ENCODE data around the gene CD1C. TPM values are rescaled to one million over a fixed set of nuclear protein-coding genes. Genes with fewer than 3 reads are reported as not detected.

CD1C gene
- total and polyA plus RNA-seq, 2 of the 8 experiments (the other 6 are each of a cell fraction or from before 2014, with no cell fraction given) = 0.06 to 0.35 TPM

DNA sequence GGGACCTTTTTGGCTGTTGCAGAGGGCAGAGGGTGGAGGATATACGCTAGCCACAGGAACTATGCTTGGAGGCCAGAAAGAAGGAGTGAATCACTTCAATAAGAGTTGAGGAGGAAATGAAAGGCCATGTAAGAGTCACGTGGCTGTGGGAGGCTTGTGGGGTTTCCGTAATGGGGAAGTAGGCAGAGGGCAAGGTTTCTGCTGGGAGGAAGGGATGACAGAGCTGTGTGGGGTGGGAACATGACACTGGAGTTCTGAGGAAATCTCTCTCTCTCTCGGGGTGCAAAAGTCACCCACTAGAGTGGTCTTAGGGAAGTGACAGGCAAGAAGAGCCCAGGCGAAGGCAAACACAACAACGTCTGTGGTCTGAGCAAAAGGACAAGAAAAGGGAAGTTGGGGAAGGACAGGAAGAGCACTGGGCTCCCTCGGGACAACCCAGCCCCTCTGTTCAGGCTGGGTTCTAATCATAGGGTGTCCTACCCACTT, 3.9 kb upstream of the CD1C start:
- no peaks in the 10 kb centered on the region for H3K27me3 ChIP-seq (replicated peaks in 1 of 4; ENCODE audit: control insufficient read depth in 3 of 4, extremely low read depth in 1 of 4, insufficient read depth in 3 of 4, low read length in 3 of 4)
- no peak overlapping the region for H2BK5ac ChIP-seq (ENCODE audit: low read depth, low read length)
- CTCF ChIA-PET (ENCODE audit: partially characterized antibody) = interaction anchor here (2.5 kb wide), 1 partner anchor 82 kb away, joined by 5 read pairs; no protein-coding TSS in a partner anchor
- no peak overlapping the region for H2BK120ac ChIP-seq (replicated peaks; ENCODE audit: low read depth, low read length)
- no peaks in the 10 kb centered on the region; a peak in 1 of 4 replicates for H3K9me3 ChIP-seq (ENCODE audit: insufficient read depth in 2 of 2, low read depth in 1 of 2, low read length in 1 of 2)
- H3K4ac ChIP-seq (replicated peaks; ENCODE audit: insufficient read length, low read depth, low read length) = no peak overlapping the region
- no peaks in the 10 kb centered on the region for H3K36me3 ChIP-seq (ENCODE audit: control insufficient read depth in 2 of 4, insufficient read depth in 4 of 4, low read length in 3 of 4)
- no peak overlapping the region for H4K8ac ChIP-seq (ENCODE audit: extremely low read depth, insufficient read depth, low read length)
- H2BK12ac ChIP-seq (ENCODE audit: low read depth, low read length) = no peak overlapping the region
- H2BK15ac ChIP-seq (ENCODE audit: low read length) = no peak overlapping the region
- H3K9ac ChIP-seq (replicated peaks in 1 of 4; ENCODE audit: extremely low read depth in 1 of 4, low read depth in 3 of 4, low read length in 3 of 4) = no peak overlapping the region
- no peaks in the 10 kb centered on the region for H3K79me1 ChIP-seq (ENCODE audit: low read depth, low read length)
- H4K20me1 ChIP-seq (replicated peaks in 1 of 2; ENCODE audit: control insufficient read depth in 1 of 2, insufficient read depth in 2 of 2, low read length in 2 of 2) = no peaks in the 10 kb centered on the region
- no peaks in the 10 kb centered on the region for H3K79me2 ChIP-seq (ENCODE audit: control insufficient read depth in 1 of 2, insufficient read depth in 2 of 2, low read length in 2 of 2)
- H4K5ac ChIP-seq (ENCODE audit: insufficient read length, low read depth, low read length) = no peak overlapping the region
- no peak overlapping the region for H3K4me2 ChIP-seq (ENCODE audit: insufficient read depth in 1 of 2, low read depth in 2 of 2, low read length in 2 of 2)
- POLR2A ChIA-PET (ENCODE audit: partially characterized antibody) = no interaction called here
- H2AK5ac ChIP-seq (ENCODE audit: low read depth, low read length) = no peak overlapping the region
- no peak overlapping the region for H3K4me3 ChIP-seq (ENCODE audit: extremely low read depth in 1 of 4, insufficient read depth in 2 of 4, low read depth in 3 of 4, low read length in 4 of 4)
- H2AFZ ChIP-seq (ENCODE audit: low read length) = peak overlapping the region; percentile 43
- no peak overlapping the region for H3K56ac ChIP-seq (replicated peaks; ENCODE audit: insufficient read length, low read depth, low read length)
- H3K4me1 ChIP-seq (replicated peaks in 1 of 4; ENCODE audit: control insufficient read depth in 3 of 4, insufficient read depth in 4 of 4, low read length in 3 of 4) = peaks cover 0 to 5% (median 0%) of the 10 kb centered on the region in 4 experiments; a peak in 1 of 7 replicates
- H3K27ac ChIP-seq (ENCODE audit: low read depth, low read length) = no peak overlapping the region
- no peak overlapping the region for H3K18ac ChIP-seq (ENCODE audit: extremely low read depth, low read length)
- no peak overlapping the region for H2BK20ac ChIP-seq (ENCODE audit: low read length)
- no peaks in the 10 kb centered on the region for H3K23me2 ChIP-seq (ENCODE audit: low read depth, low read length)
- no peak overlapping the region for H3K23ac ChIP-seq (ENCODE audit: insufficient read length)
- 78% methylated on average over 7 of the region's 7 CpGs; no CpG with 5 or more reads in 1 of the 2 experiments for WGBS, 2 experiments (ENCODE audit: extremely low coverage in 1 of 2, insufficient coverage in 1 of 2, insufficient read length in 1 of 2, insufficient replicate concordance in 2 of 2, low coverage in 1 of 2, low lambda C conversion rate in 2 of 2, missing lambda C conversion rate in 1 of 2)
- DNase-seq (ENCODE audit: low read depth in 1 of 2, low spot score in 2 of 2) (peak in 1 of 2 experiments; percentile 34), FAIRE-seq (no peak)
- no peak overlapping the region for H3K14ac ChIP-seq (ENCODE audit: insufficient read length)
- H4K91ac ChIP-seq (replicated peaks; ENCODE audit: insufficient read length, low read length) = peak overlapping the region; percentile 3
- no peak for TF ChIP-seq SP4 (IDR thresholded peaks at IDR 0.05; ENCODE audit: low read length)
- no peak for TF ChIP-seq ZNF274 (IDR thresholded peaks at IDR 0.05; ENCODE audit: borderline replicate concordance, extremely low read depth, low read length)
- no peak for TF ChIP-seq NANOG (IDR thresholded peaks at IDR 0.05; ENCODE audit: insufficient read depth, low read depth, low read length, poor library complexity, severe bottlenecking)
- no peak for TF ChIP-seq SUZ12 (IDR thresholded peaks at IDR 0.05; ENCODE audit: low read length)
- no peak for TF ChIP-seq POU5F1 (IDR thresholded peaks at IDR 0.05; ENCODE audit: low read depth, low read length)
- no peak for TF ChIP-seq JUN (IDR thresholded peaks at IDR 0.05; ENCODE audit: low read depth, low read length)
- TF ChIP-seq TEAD4 (IDR thresholded peaks at IDR 0.05; ENCODE audit: low read depth, low read length) = no peak
- TF ChIP-seq, protein P1, sequence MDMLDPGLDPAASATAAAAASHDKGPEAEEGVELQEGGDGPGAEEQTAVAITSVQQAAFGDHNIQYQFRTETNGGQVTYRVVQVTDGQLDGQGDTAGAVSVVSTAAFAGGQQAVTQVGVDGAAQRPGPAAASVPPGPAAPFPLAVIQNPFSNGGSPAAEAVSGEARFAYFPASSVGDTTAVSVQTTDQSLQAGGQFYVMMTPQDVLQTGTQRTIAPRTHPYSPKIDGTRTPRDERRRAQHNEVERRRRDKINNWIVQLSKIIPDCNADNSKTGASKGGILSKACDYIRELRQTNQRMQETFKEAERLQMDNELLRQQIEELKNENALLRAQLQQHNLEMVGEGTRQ (IDR thresholded peaks at IDR 0.05; ENCODE audit: low read length) = no peak
- TF ChIP-seq, protein P2, sequence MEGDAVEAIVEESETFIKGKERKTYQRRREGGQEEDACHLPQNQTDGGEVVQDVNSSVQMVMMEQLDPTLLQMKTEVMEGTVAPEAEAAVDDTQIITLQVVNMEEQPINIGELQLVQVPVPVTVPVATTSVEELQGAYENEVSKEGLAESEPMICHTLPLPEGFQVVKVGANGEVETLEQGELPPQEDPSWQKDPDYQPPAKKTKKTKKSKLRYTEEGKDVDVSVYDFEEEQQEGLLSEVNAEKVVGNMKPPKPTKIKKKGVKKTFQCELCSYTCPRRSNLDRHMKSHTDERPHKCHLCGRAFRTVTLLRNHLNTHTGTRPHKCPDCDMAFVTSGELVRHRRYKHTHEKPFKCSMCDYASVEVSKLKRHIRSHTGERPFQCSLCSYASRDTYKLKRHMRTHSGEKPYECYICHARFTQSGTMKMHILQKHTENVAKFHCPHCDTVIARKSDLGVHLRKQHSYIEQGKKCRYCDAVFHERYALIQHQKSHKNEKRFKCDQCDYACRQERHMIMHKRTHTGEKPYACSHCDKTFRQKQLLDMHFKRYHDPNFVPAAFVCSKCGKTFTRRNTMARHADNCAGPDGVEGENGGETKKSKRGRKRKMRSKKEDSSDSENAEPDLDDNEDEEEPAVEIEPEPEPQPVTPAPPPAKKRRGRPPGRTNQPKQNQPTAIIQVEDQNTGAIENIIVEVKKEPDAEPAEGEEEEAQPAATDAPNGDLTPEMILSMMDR (IDR thresholded peaks at IDR 0.05; ENCODE audit: control extremely low read depth in 1 of 3, insufficient read depth in 1 of 3, low read depth in 1 of 3, low read length in 3 of 3) = no peak
- no peak for TF ChIP-seq BRCA1 (IDR thresholded peaks at IDR 0.05; ENCODE audit: low read depth, low read length)
